GM19372 (cell line): ENCODE measurements around the gene F10.

Experiments
- ATAC-seq: cut with Tn5 transposase; IDR thresholded peaks from one replicate; pipeline ENCODE4 v1.9.1; 2021; ENCODE audit warnings: mild to moderate bottlenecking, low read depth, moderate library complexity; ENCODE audit not compliant: unreplicated experiment

The F10 gene

GRCh38 chr13:113086031-113086750 lies 36.4 kb upstream of the F10 start:
- no peak for ATAC-seq

- ATAC-seq = no peak
Measured at GRCh38 chr13:113086991-113087922, 35.3 kb upstream of the F10 start.

- ATAC-seq = no peak
Measured at GRCh38 chr13:113087923-113088690, 34.5 kb upstream of the F10 start.

- ATAC-seq = no peak
Measured at GRCh38 chr13:113088691-113089020, 33.9 kb upstream of the F10 start.

- no peak for ATAC-seq
Measured at GRCh38 chr13:113089693-113090414, 32.7 kb upstream of the F10 start.

GRCh38 chr13:113090415-113090770 lies 32.2 kb upstream of the F10 start:
- no peak for ATAC-seq

GRCh38 chr13:113090806-113091205 lies 31.8 kb upstream of the F10 start:
- ATAC-seq = no peak

- no peak for ATAC-seq
Measured at GRCh38 chr13:113091211-113091771, 31.3 kb upstream of the F10 start.

- ATAC-seq = no peak
Measured at GRCh38 chr13:113091891-113092775, 30.5 kb upstream of the F10 start.

GRCh38 chr13:113092776-113093579 lies 29.6 kb upstream of the F10 start:
- no peak for ATAC-seq

GRCh38 chr13:113093580-113094409 lies 28.8 kb upstream of the F10 start:
- ATAC-seq = no peak

GRCh38 chr13:113094410-113094800 lies 28.2 kb upstream of the F10 start:
- no peak for ATAC-seq

GRCh38 chr13:113095146-113096051 lies 27.2 kb upstream of the F10 start:
- no peak for ATAC-seq

GRCh38 chr13:113096052-113096744 lies 26.4 kb upstream of the F10 start:
- ATAC-seq = no peak

- no peak for ATAC-seq
Measured at GRCh38 chr13:113096745-113097305, 25.8 kb upstream of the F10 start.

GRCh38 chr13:113097651-113098050 lies 24.9 kb upstream of the F10 start:
- ATAC-seq = no peak
